Fibroblast of villous mesenchyme (primary cell): ENCODE results near the gene DDX31. TPM values are rescaled to one million over a fixed set of nuclear protein-coding genes. Genes with fewer than 3 reads are reported as not detected.

ENCODE experiments used
- DNase-seq: peaks from one replicate; pipeline ENCODE4 v3.0.0-alpha.2; 2010; ENCODE audit warnings: low read depth
- H3K4me3 ChIP-seq: 2 replicates; pipeline ENCODE4 v1.5.1; 2011; ENCODE audit warnings: low read depth, mild to moderate bottlenecking, low read length
- CTCF ChIP-seq: IDR thresholded peaks from 2 replicates; pipeline ENCODE4 v1.5.1; 2012; ENCODE audit warnings: low read depth, mild to moderate bottlenecking, low read length; ENCODE audit not compliant: insufficient read depth
- total RNA-seq: library from RNA; depleted of rRNA; stranded (reverse); fragments of >200 nt; gene quantifications from 2 replicates; pipeline ENCODE4 v1.2.3, GENCODE V29; 2012

DDX31 gene
- total RNA-seq, 1 donor = 19.4 TPM

GRCh38 chr9:132554755-132555154, 115.0 kb downstream of the DDX31 start:
- TF ChIP-seq CTCF = no peak
- DNase-seq = no peak
- no peak overlapping the region for H3K4me3 ChIP-seq

GRCh38 chr9:132552041-132552440, 117.7 kb downstream of the DDX31 start:
- no peak for DNase-seq
- TF ChIP-seq CTCF = no peak
- H3K4me3 ChIP-seq = no peak overlapping the region

GRCh38 chr9:132551556-132551955, 118.2 kb downstream of the DDX31 start:
- TF ChIP-seq CTCF = no peak
- no peak for DNase-seq

GRCh38 chr9:132548751-132549640, 120.8 kb downstream of the DDX31 start:
- DNase-seq = no peak
- no peak overlapping the region for H3K4me3 ChIP-seq
- no peak for TF ChIP-seq CTCF

More at GRCh38 chr9:132551556-132551955, 118.2 kb downstream of the DDX31 start:
- H3K4me3 ChIP-seq = no peak overlapping the region

GRCh38 chr9:132547976-132548730, 121.6 kb downstream of the DDX31 start:
- TF ChIP-seq CTCF = no peak
- no peak overlapping the region for H3K4me3 ChIP-seq
- DNase-seq = no peak

GRCh38 chr9:132547436-132547835, 122.3 kb downstream of the DDX31 start:
- TF ChIP-seq CTCF = no peak
- DNase-seq = no peak
- no peak overlapping the region for H3K4me3 ChIP-seq
